Activated CD8-positive, alpha-beta memory T cell treated with anti-CD3 and anti-CD28 coated beads for 36 hours (primary cell): ENCODE results near the gene SEMA3D. TPM values are rescaled to one million over a fixed set of nuclear protein-coding genes. Genes with fewer than 3 reads are reported as not detected.

Source experiments
- CTCF ChIA-PET: fragments of 350-600 bp; sonication (Branson Sonifier 250); formaldehyde crosslinking; loops from one replicate; lab custom pipeline; 2021; ENCODE audit warnings: antibody characterized with exemption; lab: Charles Lee
- POLR2A ChIA-PET: fragments of 350-600 bp; sonication (Branson Sonifier 250); formaldehyde crosslinking; loops from one replicate; lab custom pipeline; 2021; ENCODE audit warnings: antibody characterized with exemption; lab: Charles Lee
- total RNA-seq, 2 experiments: library from RNA; stranded (reverse); gene quantifications; one replicate each; pipeline ENCODE4 v1.2.3, GENCODE V29; 2021

SEMA3D gene
- total RNA-seq, 2 experiments from 2014 or later = not detected

DNA sequence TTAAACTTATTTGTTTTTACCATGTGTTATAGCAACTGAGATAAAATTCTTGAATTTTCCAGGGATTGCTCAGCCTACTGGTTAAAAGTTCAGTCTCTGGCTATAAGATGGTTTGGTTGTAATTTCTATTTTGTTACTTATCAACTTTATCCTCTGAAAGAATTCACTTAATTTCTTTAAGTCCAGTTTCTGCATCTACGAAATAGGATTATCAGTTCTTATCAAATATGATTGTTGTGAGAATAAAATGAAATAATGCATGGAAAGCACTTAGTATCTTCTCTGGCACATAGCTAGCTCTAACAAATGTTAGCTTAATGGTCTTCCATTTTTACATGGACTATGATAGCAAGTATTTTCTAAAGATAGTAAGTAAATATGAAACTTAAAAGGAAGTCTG lies 53.3 kb downstream of the SEMA3D start:
- ChIA-PET CTCF (no interaction called here), POLR2A (no interaction called here)

DNA sequence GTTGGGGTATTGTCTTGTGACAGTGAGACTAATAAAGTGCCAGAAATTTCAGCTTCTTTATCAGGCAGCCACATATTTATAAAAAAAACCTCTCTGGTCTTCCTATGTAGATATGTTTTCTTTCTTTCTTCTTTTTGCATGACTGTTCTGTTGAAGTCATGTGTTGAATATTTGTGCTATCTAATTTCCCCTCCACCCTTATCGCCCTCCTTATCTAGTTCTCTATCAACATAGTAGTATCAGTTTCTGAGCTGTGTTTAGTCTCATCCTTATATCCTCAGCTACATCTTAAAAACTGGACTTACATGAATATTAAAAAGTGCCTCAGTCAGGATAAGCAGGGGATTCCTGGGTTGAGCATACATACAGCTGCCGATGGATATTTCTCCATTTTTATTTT lies 53.9 kb downstream of the SEMA3D start:
- ChIA-PET CTCF (no interaction called here), POLR2A (no interaction called here)

DNA sequence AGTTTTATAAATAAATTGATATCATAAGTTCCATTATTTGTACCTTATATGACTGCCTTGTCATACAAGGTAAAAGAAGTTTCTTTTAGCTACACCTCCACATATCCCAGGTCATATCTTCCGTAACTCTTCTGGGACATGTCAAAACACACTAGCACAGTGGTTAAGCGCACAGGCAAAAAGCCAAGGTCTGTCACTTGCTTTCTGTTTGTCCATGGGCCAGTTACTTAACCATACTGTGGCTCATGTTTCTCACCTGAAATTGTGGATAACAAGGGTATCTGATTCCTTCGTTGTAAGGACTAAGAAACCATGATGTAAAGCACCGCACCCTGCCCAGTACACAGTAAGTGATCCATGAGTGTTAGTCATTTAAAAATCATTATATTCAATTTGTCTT lies 56.2 kb downstream of the SEMA3D start:
- CTCF ChIA-PET = no interaction called here
- POLR2A ChIA-PET = no interaction called here

DNA sequence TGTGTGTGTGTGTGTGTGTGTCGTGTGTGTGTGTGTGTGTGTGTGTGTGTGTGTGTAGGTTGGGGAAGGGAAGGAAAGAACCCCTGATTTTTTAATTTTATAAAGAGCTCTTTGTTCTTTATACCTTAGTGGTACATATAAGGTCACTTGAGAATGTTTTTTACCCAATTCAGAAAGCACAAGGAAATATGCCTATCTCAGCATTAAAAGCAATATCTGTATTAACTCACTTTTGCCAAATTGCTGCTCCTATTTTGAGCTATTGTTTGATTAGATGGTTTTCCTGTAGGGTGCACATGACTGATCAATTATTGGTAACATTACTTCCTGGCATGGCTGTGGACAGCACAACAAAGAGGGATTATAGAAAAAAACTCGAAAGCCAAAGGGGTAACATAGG lies 60.5 kb downstream of the SEMA3D start:
- POLR2A ChIA-PET = interaction anchor here (0.8 kb wide), 1 partner anchor 34 kb away, joined by 6 read pairs; no protein-coding TSS in a partner anchor
- CTCF ChIA-PET = interaction anchor here (0.9 kb wide), 1 partner anchor 10 kb away, joined by 3 read pairs; no protein-coding TSS in a partner anchor

DNA sequence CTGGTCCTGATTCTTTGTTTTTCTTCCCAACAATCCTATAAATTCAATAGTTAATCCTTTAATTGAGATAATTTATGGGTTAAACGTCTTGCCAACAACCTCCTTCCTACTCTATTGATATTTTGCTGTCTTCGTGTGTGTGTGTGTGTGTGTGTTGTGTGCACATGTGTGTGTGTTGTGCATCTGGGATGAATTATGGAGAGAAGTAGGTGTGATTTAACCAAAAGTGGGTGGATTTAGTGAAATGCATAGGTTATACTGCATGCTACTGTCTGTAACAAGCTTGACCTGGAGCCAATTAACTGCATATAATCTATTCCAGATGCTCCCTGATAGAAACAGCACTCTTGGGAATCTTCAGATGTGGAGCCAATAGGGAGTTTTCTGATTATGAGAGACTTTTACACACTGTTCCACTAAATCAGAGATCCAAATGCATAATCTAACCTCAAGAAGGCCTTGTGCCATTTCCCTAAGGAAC lies 61.2 kb downstream of the SEMA3D start:
- ChIA-PET CTCF (interaction anchor here (0.9 kb wide), 1 partner anchor 9 kb away, joined by 3 read pairs; no protein-coding TSS in a partner anchor), POLR2A (no interaction called here)

DNA sequence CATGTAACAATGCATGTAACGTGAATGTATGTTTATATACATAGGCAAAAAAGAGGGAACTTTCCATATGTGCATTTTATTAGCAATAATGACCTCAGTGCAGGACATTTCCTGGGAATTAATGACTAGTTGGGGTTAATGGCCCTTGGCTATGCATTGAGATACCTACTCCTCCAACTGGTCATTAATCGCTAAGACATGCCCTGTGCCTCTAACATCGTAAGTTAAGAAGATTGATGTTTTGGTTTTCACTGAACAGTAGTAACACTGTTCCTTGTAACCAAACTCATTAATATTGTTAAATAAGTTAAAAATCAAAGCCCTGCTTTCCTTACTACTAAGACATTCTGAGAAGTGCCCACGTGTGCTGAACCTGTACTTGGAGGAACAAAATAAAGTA lies 61.7 kb downstream of the SEMA3D start:
- ChIA-PET CTCF (interaction anchor here (0.9 kb wide), 1 partner anchor 8 kb away, joined by 3 read pairs; no protein-coding TSS in a partner anchor), POLR2A (no interaction called here)

DNA sequence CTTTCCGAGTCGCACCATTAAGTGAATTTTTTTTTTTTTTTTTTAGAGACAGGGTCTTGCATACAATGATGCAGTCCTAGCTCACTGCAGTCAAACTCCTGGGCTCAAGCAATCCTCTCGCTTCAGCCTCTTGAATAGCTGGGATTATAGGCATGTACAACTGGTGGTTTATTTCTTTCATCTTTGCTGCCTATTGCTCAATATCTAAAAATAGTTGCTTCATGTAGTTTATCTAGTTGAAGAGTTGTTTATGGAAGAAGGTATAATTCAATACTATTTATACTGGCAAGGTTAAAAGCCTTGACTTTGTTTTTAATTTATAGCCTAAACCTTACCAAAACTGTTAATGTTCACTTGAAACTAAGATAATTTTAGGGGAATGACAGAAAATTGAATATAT lies 66.9 kb downstream of the SEMA3D start:
- ChIA-PET POLR2A (no interaction called here), CTCF (no interaction called here)

DNA sequence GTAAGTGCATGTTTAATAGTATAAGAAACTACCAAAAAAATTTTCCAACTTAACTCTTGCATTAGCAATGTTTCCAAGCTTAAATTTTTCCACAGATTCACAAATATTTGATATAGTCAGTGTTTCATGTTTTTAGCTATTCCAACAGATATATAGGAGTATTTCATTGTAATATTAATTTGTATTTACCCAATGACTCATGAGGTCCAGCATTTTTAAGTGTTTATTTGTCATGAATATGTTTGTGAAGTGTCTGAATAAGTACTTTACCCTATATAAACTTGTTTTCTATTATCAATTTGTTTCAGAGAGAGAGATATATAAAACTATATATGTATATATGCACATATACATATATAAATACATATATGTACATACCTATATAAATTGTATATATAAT lies 71.0 kb downstream of the SEMA3D start:
- ChIA-PET CTCF (no interaction called here), POLR2A (no interaction called here)

DNA sequence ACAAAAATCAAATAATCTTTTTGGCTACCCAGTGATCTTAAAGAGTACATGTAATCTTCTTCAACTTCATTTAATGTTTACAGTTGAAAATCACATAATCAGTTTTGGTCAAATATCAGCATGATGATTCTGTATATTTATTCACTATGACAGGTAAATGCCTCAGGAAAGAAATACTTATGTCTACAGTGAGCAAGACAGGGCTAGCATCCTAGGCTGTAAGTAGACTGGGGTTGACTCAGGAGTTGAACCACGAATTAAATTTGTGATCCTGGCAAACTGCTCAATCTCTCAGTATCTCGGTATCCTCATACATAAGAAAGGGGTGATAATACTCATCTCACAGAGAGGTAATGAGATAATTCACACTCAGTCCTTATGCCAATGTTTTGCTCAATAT lies 71.8 kb downstream of the SEMA3D start:
- CTCF ChIA-PET = no interaction called here
- POLR2A ChIA-PET = no interaction called here

DNA sequence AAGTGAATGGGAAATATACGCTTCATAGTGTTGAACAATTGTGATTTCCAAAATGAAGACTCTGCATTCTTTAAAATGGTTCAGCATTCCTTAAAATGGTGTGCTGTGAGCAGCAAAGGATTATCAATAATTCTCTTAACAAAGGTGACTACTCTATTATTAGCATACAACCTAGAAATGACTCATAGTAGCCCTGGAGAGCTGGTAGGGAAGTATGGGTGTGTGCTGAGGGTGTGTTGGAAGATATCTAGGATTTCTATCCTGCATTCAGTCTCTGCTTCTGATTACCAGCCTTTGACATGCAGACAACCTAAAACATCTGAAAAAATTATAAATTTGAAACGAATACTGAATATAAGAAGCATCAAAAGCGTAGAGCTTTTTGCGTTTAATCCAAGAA lies 72.5 kb downstream of the SEMA3D start:
- CTCF ChIA-PET = no interaction called here
- POLR2A ChIA-PET = no interaction called here

DNA sequence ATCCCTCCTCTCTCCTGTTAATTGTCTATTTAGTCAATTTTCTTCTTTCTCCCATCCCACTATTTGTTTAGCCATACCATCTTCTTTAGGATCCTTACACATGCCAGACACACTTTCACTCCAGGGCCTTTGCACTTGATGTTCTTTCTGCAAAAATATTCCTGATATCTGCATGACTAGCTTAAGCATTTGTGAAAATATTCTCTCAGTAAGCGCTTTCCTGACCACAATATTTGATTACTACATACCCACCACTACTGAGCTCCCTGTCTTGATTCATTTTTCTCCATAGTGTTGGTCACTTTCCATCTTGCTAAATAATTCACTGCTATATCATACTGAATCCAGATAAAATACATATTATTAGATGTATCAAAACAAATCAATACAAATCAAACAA lies 75.1 kb downstream of the SEMA3D start:
- POLR2A ChIA-PET = no interaction called here
- CTCF ChIA-PET = no interaction called here

DNA sequence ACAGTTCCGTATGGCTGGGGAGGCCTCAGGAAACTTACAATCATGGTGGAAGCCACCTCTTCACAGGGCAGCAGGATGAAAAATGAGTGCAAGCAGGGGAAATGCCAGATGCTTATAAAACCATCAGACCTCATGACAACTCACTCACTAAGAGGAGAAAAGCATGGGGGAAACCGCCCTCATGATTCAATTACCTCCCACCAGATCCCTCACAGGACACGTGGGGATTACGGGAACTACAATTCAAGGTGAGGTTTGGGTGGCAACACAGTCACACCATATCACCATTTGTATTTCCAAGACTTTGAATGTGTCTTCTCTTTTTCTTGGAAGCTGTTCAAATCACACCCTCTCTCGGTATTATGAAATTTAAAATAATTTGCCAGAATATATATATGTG lies 80.1 kb downstream of the SEMA3D start:
- POLR2A ChIA-PET = no interaction called here
- CTCF ChIA-PET = no interaction called here

DNA sequence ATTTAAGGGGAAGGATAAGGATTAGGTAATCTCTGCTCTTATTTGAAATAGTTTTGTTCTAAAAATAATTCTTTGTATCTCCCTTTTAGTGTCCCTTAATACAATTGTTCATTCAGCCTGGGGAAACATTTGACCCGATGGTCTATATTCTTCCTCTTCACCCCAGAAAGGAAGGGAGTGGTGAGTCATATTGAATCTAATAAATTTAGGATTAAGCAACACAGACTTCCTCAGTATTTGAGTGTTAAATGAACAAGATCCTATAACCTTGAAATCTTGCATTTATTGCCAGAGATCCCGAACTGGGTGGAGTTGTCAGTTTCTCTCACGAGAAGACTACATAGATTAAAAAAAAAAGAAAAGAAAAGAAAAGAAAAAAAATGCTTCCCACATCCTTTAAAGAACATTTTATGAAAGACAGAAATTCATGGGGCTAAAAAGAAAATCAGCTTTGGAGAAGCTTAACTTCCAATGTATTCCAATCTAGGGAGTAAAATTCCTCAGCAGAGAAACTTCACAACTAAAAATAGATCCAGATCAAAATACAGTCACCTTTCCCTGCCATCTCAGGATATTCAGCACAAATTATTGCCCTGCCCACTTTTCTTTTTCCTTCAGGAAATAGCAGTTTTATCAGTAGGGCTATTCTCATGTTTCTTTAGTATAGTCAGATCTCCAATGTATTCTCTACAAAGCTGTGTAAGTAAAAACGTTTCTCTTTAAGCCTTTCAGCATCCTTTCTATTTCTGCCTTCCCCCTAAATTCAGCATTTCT lies 82.2 kb downstream of the SEMA3D start:
- POLR2A ChIA-PET = no interaction called here
- CTCF ChIA-PET = no interaction called here

DNA sequence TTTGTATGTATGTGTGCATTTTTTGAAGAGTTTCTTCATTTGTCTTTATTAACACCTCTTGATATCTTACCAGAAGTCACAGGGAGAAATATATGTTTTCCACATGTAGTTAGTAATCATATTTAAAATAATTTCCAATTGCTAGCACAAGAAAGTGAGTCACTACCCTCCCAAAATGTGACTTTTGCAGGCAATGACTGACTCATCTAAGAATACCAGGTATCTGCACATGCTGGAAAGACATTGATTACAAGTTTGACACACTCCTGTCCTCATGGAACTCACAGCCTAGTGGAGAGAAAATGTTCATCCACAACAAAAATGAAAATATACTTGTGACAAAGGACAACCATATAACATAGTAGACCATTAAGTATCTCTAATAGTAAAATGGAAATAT lies 82.9 kb downstream of the SEMA3D start:
- CTCF ChIA-PET = no interaction called here
- POLR2A ChIA-PET = no interaction called here

DNA sequence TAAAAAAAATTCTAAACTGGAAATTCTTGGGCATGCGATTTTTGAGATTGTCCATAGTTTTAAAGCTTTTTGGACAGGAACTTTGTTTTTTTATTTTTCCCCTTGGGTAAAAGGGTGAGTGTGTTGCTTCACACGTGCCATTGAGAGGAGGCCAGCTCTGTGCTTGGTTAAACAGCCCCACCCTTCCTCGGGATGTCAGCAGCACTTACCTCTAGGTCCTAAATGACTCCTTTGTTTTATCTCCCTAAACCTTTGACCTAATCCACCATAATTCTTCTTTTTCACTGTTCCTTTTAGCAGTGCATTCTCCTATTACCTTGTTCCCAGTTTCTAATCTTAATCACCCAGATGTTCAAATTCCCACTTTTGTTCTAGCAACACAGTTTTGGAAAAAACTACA lies 83.5 kb downstream of the SEMA3D start:
- ChIA-PET POLR2A (no interaction called here), CTCF (no interaction called here)

DNA sequence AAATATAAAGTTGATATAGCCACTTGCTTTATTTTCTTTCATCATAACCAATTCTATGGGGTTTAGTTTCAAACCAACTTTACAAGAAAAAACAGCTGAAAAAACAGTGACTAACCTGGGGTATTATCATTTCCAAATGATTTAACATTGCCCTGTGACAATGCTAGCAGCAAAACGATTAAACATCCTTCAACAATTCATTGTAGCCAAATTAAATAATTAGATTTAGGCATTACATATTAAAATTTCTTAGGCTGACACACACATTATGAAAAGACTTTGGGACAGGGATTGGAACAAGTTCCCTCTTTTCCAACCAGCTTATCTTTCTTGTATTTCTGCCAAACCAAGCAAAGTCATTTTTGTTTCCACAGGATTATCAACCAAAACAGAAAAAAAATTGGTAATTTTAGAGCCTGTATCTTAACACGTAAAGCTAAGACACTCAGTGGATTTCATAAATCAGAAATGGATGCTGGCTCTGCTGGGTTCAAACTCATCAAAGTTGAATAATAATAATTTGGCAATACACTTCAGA lies 84.0 kb downstream of the SEMA3D start:
- POLR2A ChIA-PET = no interaction called here
- CTCF ChIA-PET = no interaction called here

DNA sequence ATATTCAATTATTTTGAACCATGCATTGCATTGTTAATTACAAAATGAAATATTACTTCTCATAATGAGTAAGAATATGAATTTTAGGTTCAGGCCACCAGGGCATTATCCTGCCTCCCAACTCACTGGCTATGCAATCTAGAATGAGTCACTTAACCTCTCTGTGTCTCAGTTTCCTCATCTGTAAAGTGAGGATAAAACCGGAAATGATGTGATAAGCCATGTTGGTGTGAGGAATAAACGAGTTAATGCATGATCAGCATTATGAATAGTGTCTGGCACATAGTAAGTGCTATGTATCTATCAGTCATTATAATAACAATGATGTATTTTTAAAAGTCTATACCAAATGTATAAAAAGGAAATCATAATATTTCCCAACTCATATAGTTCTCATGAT lies 85.5 kb downstream of the SEMA3D start:
- POLR2A ChIA-PET = no interaction called here
- CTCF ChIA-PET = no interaction called here

DNA sequence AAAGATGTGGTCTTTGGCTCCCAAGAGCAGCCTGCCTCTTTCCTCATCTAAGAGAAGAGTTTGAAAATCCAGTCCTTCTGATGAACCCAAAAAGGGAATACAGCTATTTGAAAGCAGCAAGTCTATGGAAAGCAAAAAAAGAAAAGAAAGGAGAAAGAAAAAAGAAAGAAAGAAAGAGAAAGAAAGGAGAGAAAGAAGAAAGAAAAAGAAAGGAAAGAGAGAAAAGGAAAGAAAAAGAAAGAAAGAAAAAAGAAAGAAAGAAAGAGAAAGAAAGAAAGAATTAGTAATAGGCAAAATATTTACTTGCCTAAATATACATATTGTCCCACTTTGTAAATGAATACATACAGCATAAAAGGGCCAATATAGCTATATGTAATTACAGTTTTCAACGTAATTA lies 89.0 kb downstream of the SEMA3D start:
- POLR2A ChIA-PET = no interaction called here
- CTCF ChIA-PET = no interaction called here

DNA sequence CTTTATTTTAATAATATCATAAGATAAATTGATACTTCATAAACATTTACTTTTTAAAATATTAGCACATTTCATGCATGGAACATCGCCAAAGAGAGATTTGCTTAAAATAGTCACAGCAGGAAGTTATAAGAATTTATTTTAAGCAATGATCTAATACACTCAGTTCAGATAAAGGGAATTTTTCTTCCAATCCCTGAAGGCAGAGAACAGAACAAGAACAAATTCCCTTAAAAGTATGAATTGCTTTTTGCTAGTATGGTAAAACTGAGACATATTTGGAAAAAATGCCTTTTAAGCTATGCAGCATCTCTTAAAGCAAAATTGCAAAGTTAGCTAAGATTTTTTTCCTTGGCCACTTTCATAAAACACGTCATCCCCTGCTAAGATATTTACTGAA lies 91.0 kb downstream of the SEMA3D start:
- CTCF ChIA-PET = no interaction called here
- POLR2A ChIA-PET = no interaction called here

DNA sequence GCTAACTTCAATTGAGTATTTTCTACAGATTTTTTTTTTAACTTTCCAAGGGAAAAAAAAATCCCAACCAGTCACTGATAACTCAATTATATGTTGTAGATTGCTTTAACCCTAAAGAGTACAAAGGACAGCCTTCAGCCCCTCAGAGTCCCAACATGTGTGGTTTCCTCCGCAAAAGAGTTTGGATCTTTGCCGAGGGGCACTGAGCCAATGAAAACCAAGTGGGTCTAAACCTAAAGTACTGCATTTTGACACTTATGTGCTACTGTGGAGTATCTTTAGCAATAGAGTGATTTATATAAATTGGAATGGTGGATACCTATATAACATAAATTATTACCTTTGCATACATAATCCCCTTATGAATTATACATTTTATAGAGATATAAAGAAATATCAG lies 91.5 kb downstream of the SEMA3D start:
- POLR2A ChIA-PET = no interaction called here
- CTCF ChIA-PET = no interaction called here

DNA sequence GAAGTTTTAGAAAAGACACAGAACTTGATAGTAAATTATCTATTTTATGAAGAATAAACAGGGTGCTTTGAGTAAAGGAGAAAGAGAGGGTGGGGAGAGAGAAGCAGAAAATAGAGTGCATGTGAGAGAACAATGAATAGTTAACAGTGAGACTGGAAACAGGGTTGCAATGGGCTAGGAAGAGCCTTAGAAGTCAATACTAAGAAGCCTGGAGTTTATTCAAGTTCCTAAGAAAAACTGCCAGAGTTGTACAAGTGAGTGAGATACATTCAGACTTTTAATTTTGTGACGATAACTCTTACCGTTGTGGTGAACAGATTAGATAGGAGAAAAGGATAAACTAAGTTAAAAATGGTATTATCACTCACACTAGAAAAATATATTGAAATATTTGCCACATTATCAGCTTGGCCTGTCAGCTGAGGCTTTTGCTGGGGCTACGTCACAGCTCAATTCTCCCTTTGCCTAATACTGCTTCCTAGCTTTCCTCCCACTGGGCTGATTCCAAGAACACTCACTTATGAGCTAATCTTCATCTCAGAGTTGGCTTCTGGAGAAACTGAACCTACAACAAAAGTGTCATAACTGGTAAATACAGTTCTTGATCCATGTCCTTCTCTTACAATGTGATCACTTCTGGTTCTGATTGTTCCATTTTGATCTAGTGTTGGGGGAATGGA lies 92.7 kb downstream of the SEMA3D start:
- ChIA-PET CTCF (no interaction called here), POLR2A (no interaction called here)
